GM12878 (cell line): Measurements from ENCODE around the gene MYADM. TPM values are rescaled to one million over a fixed set of nuclear protein-coding genes. Genes with fewer than 3 reads are reported as not detected.

ENCODE experiments used
- ATAC-seq: fragments of 200-7000 bp; cut with Tn5 transposase; 3 replicates; pipeline ENCODE4 v1.9.1; 2020; ENCODE audit warnings: mild to moderate bottlenecking, moderate library complexity
- BruUV-seq: library from RNA; stranded (reverse); fragments of 400-500 nt; replicated peaks from 2 replicates; lab custom pipeline; 2021; lab: Mats Ljungman, UMichigan
- CTCF ChIA-PET: fragments of 300-600 bp; sonication (Branson Sonifier 250); formaldehyde crosslinking; extraction: SDS; loops from one replicate; lab custom pipeline; 2021; ENCODE audit warnings: inconsistent platforms; lab: Yijun Ruan, JAX
- POLR2A ChIA-PET: fragments of 350-600 bp; formaldehyde crosslinking; extraction: SDS; loops from one replicate; lab custom pipeline; 2021; ENCODE audit warnings: inconsistent platforms; lab: Charles Lee
- RAD21 ChIA-PET: fragments of 300-600 bp; sonication (Branson Sonifier 250); formaldehyde crosslinking; loops from one replicate; lab custom pipeline; 2023; ENCODE audit warnings: antibody characterized with exemption; ENCODE audit not compliant: unreplicated experiment; lab: Charles Lee
- SMC1A ChIA-PET: fragments of 300-600 bp; sonication (Branson Sonifier 250); formaldehyde crosslinking; loops from one replicate; lab custom pipeline; 2023; ENCODE audit not compliant: unreplicated experiment, uncharacterized antibody; lab: Charles Lee
- DNase-seq: peaks from one replicate; pipeline ENCODE4 v3.0.0-alpha.2; 2011; ENCODE audit warnings: low read depth, low spot score
- FAIRE-seq: peaks from 3 replicates; lab custom pipeline; 2011; peaks lifted over from hg19 to GRCh38; lab: Jason Lieb, UNC
- H2AFZ ChIP-seq: 2 replicates; pipeline ENCODE4 v1.6.0; 2011; ENCODE audit warnings: low read depth, low read length, control low read depth; ENCODE audit not compliant: control insufficient read depth
- H3K27ac ChIP-seq: 2 replicates; pipeline ENCODE4 v1.5.1; 2011; ENCODE audit warnings: control low read depth; ENCODE audit not compliant: control insufficient read depth, insufficient read depth
- H3K27me3 ChIP-seq, 2 experiments: replicated peaks in 1 of 2; 2 replicates each; pipeline versions ENCODE4 v1.6.0 to v1.6.1; 2011; ENCODE audit warnings: low read length in 1 of 2; ENCODE audit not compliant: control insufficient read depth in 2 of 2, insufficient read depth in 2 of 2
- H3K36me3 ChIP-seq, 2 experiments: 2 replicates each; pipeline ENCODE4 v1.5.1; 2011; ENCODE audit warnings: low read length in 1 of 2; ENCODE audit not compliant: control insufficient read depth in 2 of 2, insufficient read depth in 2 of 2
- H3K4me1 ChIP-seq: 2 replicates; pipeline ENCODE4 v1.6.1; 2011; ENCODE audit warnings: mild to moderate bottlenecking, low read length, moderate library complexity, mixed read lengths; ENCODE audit not compliant: control insufficient read depth, insufficient read depth
- H3K4me2 ChIP-seq: 2 replicates; pipeline ENCODE4 v1.6.0; 2011; ENCODE audit warnings: control low read depth; ENCODE audit not compliant: control insufficient read depth, insufficient read depth
- H3K4me3 ChIP-seq: fragments of 200-600 bp; sonication (generic); 2 replicates; pipeline ENCODE4 v1.5.1; 2016
- H3K79me2 ChIP-seq: 2 replicates; pipeline ENCODE4 v1.6.0; 2011; ENCODE audit warnings: low read length; ENCODE audit not compliant: control insufficient read depth, insufficient read depth
- H3K9ac ChIP-seq: 2 replicates; pipeline ENCODE4 v1.8.0; 2011; ENCODE audit warnings: low read length, control low read depth, mixed read lengths; ENCODE audit not compliant: control insufficient read depth, insufficient read depth
- H3K9me3 ChIP-seq: replicated peaks from 3 replicates; pipeline ENCODE4 v1.5.1; 2011; ENCODE audit warnings: mild to moderate bottlenecking, low read length; ENCODE audit not compliant: control insufficient read depth, insufficient read depth
- H4K20me1 ChIP-seq: 2 replicates; pipeline ENCODE4 v1.6.0; 2011; ENCODE audit not compliant: control insufficient read depth, insufficient read depth
- FOXK2 ChIP-seq: fragments of 450-650 bp; IDR thresholded peaks from 2 replicates; pipeline ENCODE4 v1.6.1; 2017; ENCODE audit warnings: mild to moderate bottlenecking, moderate library complexity
- FOXM1 ChIP-seq: IDR thresholded peaks from 2 replicates; pipeline ENCODE4 v1.6.1; 2012; ENCODE audit warnings: low read depth, mild to moderate bottlenecking, inconsistent platforms, low read length, moderate library complexity
- GABPA ChIP-seq: IDR thresholded peaks from 2 replicates; pipeline ENCODE4 v1.6.1; 2014; ENCODE audit warnings: antibody characterized with exemption, low read depth, mild to moderate bottlenecking, inconsistent platforms
- HDAC6 ChIP-seq: fragments of 200-600 bp; sonication (generic); IDR thresholded peaks from one replicate; pipeline ENCODE4 v1.8.0; 2017; ENCODE audit warnings: antibody characterized with exemption; ENCODE audit not compliant: unreplicated experiment
- IKZF2 ChIP-seq, 2 experiments: fragments of 450-650 bp; IDR thresholded peaks; 2 replicates each; pipeline ENCODE4 v1.6.1; 2017; ENCODE audit warnings: mild to moderate bottlenecking in 2 of 2, moderate library complexity in 2 of 2
- SIX5 ChIP-seq: IDR thresholded peaks from 2 replicates; pipeline ENCODE4 v1.6.1; 2011; ENCODE audit warnings: mild to moderate bottlenecking, low read depth, low read length, moderate library complexity; ENCODE audit not compliant: severe bottlenecking
- SMAD5 ChIP-seq: IDR thresholded peaks from 2 replicates; pipeline ENCODE4 v1.6.1; 2016; ENCODE audit warnings: antibody characterized with exemption, low read depth
- SP1 ChIP-seq: IDR thresholded peaks from one replicate; pipeline ENCODE4 v1.6.1; 2011; ENCODE audit warnings: low read depth, low read length
- TAF1 ChIP-seq: IDR thresholded peaks from 2 replicates; pipeline ENCODE4 v1.6.1; 2011; ENCODE audit warnings: mild to moderate bottlenecking, low read depth, low read length, borderline replicate concordance
- ZNF217 ChIP-seq: fragments of 450-650 bp; IDR thresholded peaks from 2 replicates; pipeline ENCODE4 v1.6.1; 2017; ENCODE audit warnings: antibody characterized with exemption, mild to moderate bottlenecking
- ZNF274 ChIP-seq: IDR thresholded peaks from one replicate; pipeline ENCODE4 v1.8.0; 2011; ENCODE audit not compliant: insufficient read length, insufficient read depth
- WGBS: methylation state at CpG from one replicate; pipeline ENCODE4 v1.1.6; 2016; ENCODE audit warnings: low lambda C conversion rate; ENCODE audit not compliant: insufficient replicate concordance, insufficient coverage; ENCODE audit errors: missing lambda C conversion rate; 5-methylcytosine and 5-hydroxymethylcytosine counted together
- in situ Hi-C: fragments of 300-500 bp; cut with MboI; formaldehyde crosslinking; loops from 9 replicates; pipeline ENCODE4 v1.14.3; 2018; ENCODE audit warnings: mixed read lengths
- intact Hi-C: fragments of 100-400 bp; cut with micrococcal nuclease; formaldehyde crosslinking; loops from one replicate; pipeline ENCODE4 v1.14.2; 2022; ENCODE audit not compliant: unreplicated experiment
- polyA plus RNA-seq, 11 experiments: library from polyadenylated mRNA; depleted of rRNA in 4 of 11; unstranded in 6 of 11; stranded (reverse) in 5 of 11; fragments of >200 nt; fragmentation: Nextera tagmentation in 4 of 11; fragmentation: Illumina TruSeq in 1 of 11; extraction: Ambion mirVana in 4 of 11; extraction: Trizol in 1 of 11; gene quantifications; 1 replicate in 1 of 11; 2 replicates in 10 of 11; pipeline versions ENCODE4 v1.2.1 to v1.2.3, GENCODE V29; 2011 to 2016; ENCODE audit warnings: inconsistent platforms in 2 of 11, missing spikeins in 2 of 11, low read depth in 1 of 11
- total RNA-seq, 4 experiments: library from RNA; depleted of rRNA in 3 of 4; stranded (reverse); fragments of >200 nt in 3 of 4; fragmentation: Illumina TruSeq in 1 of 4; extraction: Trizol in 1 of 4; gene quantifications; 2 replicates each; pipeline versions ENCODE4 v1.2.1 to v1.2.3, GENCODE V29; 2013 to 2021
- TF ChIP-seq, protein P1 (sequence below): fragments of 150-350 bp; IDR thresholded peaks from 2 replicates; pipeline ENCODE4 v1.6.1; 2014; ENCODE audit warnings: mild to moderate bottlenecking, low read depth, low read length
- TF ChIP-seq, protein P2 (sequence below): fragments of 450-650 bp; IDR thresholded peaks from 2 replicates; pipeline ENCODE4 v1.6.1; 2017; ENCODE audit warnings: mild to moderate bottlenecking
- TF ChIP-seq, protein P3 (sequence below): IDR thresholded peaks from 2 replicates; pipeline ENCODE4 v1.6.1; 2011; ENCODE audit warnings: borderline replicate concordance, low read depth, mild to moderate bottlenecking, moderate library complexity, low read length; ENCODE audit not compliant: insufficient read depth, poor library complexity, severe bottlenecking

The MYADM gene
- total and polyA plus RNA-seq, 10 of the 15 experiments (the other 5 are each of a cell fraction or from before 2014, with no cell fraction given), result 0.04 to 0.46 (median 0.10) TPM

DNA sequence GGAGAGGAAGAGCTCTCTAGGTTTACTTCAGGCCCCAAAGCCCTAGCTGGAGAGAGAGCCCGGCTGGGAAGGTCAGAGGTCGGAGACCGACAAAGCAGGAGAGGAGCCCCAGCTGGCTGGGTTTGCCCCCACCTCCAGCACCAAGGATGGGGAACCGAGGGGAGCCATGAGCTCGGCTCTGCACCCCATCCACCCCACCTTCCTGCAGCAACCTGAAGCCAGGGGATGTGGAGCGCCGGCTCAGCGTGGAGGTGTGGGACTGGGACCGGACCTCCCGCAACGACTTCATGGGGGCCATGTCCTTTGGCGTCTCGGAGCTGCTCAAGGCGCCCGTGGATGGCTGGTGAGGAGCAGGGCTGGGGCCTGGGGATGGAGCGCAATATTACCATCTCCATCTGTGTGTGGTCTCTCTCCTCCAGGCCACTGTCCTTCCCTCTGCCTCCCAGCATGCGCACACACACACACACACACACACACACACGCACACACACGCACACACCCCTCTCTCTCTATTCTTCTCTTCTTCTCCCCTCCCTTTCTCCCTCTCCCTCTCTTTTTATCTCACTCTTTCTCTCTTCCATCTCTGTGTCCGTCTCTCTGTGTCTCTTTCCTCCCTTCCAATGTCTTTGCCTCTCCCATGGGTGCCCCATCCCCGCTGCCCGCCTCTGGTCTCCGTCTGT, 24.8 kb downstream of the MYADM start:
- SMC1A ChIA-PET, result no interaction called here
- 65% methylated on average over 22 of the region's 23 CpGs for WGBS
- FAIRE-seq, result no peak
- RAD21 ChIA-PET, result no interaction called here
- POLR2A ChIA-PET, result no interaction called here
- no TSS peak for BruUV-seq
- ATAC-seq, result no peak
- no peak for DNase-seq
- in situ Hi-C loops (no loop called here), intact Hi-C loops (no loop called here)
- Histone ChIP-seq H3K9ac (no peak overlapping the region), H3K4me3 (no peak overlapping the region), H3K27me3 (no peaks in the 10 kb centered on the region), H3K27ac (no peak overlapping the region), H3K4me2 (no peak overlapping the region), H4K20me1 (no peaks in the 10 kb centered on the region), H3K4me1 (no peaks in the 10 kb centered on the region), H3K36me3 (no peaks in the 10 kb centered on the region), H2AFZ (no peak overlapping the region), H3K9me3 (no peaks in the 10 kb centered on the region; the same call in 2 of the 3 replicates), H3K79me2 (no peaks in the 10 kb centered on the region)
- CTCF ChIA-PET, result no interaction called here
- no peak for TF ChIP-seq ZNF217
- TF ChIP-seq GABPA, result no peak
- no peak for TF ChIP-seq HDAC6
- no peak for TF ChIP-seq IKZF2 (IDR thresholded peaks at IDR 0.05)
- no peak for TF ChIP-seq TAF1
- no peak for TF ChIP-seq SP1
- TF ChIP-seq SMAD5, result no peak
- no peak for TF ChIP-seq ZNF274
- TF ChIP-seq FOXK2, result no peak
- TF ChIP-seq FOXM1, result no peak
- TF ChIP-seq, protein P1, sequence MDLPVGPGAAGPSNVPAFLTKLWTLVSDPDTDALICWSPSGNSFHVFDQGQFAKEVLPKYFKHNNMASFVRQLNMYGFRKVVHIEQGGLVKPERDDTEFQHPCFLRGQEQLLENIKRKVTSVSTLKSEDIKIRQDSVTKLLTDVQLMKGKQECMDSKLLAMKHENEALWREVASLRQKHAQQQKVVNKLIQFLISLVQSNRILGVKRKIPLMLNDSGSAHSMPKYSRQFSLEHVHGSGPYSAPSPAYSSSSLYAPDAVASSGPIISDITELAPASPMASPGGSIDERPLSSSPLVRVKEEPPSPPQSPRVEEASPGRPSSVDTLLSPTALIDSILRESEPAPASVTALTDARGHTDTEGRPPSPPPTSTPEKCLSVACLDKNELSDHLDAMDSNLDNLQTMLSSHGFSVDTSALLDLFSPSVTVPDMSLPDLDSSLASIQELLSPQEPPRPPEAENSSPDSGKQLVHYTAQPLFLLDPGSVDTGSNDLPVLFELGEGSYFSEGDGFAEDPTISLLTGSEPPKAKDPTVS, result no peak
- no peak for TF ChIP-seq SIX5
- TF ChIP-seq, protein P2, sequence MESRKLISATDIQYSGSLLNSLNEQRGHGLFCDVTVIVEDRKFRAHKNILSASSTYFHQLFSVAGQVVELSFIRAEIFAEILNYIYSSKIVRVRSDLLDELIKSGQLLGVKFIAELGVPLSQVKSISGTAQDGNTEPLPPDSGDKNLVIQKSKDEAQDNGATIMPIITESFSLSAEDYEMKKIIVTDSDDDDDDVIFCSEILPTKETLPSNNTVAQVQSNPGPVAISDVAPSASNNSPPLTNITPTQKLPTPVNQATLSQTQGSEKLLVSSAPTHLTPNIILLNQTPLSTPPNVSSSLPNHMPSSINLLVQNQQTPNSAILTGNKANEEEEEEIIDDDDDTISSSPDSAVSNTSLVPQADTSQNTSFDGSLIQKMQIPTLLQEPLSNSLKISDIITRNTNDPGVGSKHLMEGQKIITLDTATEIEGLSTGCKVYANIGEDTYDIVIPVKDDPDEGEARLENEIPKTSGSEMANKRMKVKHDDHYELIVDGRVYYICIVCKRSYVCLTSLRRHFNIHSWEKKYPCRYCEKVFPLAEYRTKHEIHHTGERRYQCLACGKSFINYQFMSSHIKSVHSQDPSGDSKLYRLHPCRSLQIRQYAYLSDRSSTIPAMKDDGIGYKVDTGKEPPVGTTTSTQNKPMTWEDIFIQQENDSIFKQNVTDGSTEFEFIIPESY, result no peak
- TF ChIP-seq, protein P3, sequence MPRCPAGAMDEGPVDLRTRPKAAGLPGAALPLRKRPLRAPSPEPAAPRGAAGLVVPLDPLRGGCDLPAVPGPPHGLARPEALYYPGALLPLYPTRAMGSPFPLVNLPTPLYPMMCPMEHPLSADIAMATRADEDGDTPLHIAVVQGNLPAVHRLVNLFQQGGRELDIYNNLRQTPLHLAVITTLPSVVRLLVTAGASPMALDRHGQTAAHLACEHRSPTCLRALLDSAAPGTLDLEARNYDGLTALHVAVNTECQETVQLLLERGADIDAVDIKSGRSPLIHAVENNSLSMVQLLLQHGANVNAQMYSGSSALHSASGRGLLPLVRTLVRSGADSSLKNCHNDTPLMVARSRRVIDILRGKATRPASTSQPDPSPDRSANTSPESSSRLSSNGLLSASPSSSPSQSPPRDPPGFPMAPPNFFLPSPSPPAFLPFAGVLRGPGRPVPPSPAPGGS, result no peak
